ENCODE data around the gene ANAPC1.
"Not testable (repeated sequence)": the region's sequence is repeated elsewhere in the genome, so short reads cannot be mapped to it uniquely, and the experiment has no call there.

The ANAPC1 gene, protein sequence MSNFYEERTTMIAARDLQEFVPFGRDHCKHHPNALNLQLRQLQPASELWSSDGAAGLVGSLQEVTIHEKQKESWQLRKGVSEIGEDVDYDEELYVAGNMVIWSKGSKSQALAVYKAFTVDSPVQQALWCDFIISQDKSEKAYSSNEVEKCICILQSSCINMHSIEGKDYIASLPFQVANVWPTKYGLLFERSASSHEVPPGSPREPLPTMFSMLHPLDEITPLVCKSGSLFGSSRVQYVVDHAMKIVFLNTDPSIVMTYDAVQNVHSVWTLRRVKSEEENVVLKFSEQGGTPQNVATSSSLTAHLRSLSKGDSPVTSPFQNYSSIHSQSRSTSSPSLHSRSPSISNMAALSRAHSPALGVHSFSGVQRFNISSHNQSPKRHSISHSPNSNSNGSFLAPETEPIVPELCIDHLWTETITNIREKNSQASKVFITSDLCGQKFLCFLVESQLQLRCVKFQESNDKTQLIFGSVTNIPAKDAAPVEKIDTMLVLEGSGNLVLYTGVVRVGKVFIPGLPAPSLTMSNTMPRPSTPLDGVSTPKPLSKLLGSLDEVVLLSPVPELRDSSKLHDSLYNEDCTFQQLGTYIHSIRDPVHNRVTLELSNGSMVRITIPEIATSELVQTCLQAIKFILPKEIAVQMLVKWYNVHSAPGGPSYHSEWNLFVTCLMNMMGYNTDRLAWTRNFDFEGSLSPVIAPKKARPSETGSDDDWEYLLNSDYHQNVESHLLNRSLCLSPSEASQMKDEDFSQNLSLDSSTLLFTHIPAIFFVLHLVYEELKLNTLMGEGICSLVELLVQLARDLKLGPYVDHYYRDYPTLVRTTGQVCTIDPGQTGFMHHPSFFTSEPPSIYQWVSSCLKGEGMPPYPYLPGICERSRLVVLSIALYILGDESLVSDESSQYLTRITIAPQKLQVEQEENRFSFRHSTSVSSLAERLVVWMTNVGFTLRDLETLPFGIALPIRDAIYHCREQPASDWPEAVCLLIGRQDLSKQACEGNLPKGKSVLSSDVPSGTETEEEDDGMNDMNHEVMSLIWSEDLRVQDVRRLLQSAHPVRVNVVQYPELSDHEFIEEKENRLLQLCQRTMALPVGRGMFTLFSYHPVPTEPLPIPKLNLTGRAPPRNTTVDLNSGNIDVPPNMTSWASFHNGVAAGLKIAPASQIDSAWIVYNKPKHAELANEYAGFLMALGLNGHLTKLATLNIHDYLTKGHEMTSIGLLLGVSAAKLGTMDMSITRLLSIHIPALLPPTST (N-terminal part only)

DNA sequence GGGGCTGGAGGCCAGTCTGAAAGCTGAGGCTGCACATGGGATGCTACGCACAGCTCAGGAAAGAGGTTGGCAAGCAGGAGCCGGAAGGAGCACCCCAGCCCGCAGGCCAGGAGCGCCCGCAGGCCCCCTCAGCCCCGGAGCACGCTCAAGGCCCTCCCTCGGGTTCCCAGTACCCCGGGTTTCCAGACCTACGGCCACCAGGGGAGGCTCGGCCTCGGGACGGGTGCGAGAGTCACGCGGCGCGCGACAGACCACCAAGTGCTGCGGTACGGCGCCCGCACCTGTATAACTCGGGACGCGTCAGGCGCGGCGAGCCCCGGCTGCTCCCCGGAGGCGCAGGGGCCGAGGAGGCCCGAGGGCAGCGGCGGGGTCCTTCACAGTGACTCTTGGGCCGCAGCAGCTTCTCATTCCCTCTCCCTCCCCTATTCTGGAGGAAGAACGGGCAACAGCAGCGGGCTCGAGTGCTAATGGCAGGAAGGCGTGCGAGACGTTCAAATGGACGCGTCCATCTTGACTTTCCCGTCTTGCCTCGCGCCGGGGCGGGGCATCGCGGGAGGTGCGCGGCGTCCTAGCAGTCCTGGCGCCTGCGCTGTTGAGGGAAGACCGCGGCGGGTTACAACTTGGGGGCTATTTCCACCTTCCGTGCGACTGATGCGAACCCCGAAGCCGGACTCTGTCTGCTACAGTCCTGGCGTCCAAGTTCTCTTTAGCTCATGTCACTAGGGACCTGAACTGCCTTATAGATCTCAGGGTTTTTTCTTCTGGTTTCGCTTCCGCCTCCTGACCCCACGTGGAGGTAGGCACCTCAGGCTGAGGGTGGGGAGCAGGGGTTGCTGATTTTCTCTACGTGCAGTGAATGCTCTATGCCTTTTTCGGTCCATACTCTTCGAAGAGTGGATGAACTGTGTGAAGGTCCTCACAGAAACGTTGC lies at the start of gene ANAPC1:
Gene ANAPC1, minus strand, starts transcription at position 533 of the 931 bp plus-strand sequence. CDS start 3,368 bp downstream, outside the sequence.
- peak; percentile 60 to 63 for DNase-seq

DNA sequence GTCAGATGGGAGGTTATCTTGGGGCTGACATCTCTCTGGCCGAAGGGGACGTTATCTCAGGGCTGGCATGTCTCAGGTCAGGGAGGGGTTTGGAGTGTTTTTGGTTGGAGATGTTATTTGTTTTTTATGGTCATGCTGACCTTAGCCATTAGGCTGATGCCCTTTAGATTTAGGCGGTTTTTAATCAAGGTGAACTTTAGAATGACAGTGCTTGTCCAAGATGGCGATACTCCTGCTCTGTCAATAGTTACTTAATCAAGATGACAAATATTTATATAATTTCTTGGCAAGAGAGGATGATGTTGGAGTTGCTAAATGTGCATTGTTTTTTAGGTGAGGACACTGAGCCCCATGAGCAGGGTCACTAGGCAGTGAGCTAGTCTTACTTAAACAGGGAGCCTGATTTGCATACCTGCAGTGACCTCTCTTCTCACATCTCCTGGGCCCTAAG lies 48.9 kb upstream of the ANAPC1 start:
- no peak for DNase-seq

DNA sequence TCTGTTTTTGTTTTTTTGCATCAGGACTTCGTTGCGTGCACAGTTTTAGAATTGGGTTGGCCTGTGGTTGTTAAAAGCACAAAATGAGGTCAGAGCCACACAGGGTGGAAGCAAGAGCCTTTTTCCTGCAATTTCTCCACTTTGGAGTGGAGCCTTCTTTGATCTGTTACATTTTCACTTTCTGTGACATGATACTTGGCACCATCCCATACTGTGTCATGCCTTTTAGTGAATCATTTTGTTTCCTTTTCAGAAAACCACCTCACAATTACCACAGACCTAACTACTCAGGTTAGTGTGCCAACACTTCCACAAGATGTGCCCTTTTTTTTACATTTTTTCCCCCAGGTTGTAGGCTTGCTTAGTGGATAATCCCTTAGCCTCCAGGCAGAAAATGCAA lies 46.9 kb upstream of the ANAPC1 start:
- DNase-seq, result no peak

DNA sequence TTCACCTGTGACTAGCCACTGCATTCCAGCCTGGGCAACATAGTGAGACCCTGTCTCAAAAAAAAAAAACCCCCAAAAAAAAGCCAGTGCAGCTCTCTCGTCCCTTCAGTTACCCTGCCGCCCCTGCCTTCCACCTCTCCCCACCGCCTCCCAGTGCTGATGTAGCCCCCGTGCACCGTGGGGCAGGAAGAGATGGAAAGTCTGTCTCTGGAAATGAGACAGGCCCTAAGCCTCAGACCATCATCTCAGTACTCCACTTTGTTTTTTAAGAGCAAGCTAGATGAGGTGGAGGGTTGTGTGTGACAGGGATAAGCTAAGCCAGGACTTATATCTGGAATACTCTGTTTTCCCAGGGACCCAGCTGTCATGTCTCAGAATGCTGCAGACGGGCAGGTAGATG lies 46.4 kb upstream of the ANAPC1 start:
- DNase-seq, result no peak

DNA sequence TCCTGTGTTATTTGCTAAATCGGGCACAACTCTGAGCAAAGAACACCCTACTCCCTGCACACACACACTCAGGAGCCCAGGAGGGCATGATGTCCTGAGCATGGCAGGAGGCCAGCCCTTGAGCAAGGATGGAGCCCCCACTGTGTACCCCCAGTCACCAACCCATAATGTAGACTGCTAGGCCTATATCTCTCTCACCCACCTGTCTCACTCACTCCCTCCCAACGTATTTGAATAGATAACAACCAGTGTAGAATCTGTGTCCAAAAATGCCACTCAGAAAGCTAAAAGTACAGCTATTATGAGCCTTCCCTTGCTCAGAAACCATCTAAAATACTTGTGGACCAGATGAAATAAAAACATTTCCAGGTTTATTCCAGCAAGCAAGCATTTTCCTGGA lies 43.7 kb upstream of the ANAPC1 start:
- no peak for DNase-seq

DNA sequence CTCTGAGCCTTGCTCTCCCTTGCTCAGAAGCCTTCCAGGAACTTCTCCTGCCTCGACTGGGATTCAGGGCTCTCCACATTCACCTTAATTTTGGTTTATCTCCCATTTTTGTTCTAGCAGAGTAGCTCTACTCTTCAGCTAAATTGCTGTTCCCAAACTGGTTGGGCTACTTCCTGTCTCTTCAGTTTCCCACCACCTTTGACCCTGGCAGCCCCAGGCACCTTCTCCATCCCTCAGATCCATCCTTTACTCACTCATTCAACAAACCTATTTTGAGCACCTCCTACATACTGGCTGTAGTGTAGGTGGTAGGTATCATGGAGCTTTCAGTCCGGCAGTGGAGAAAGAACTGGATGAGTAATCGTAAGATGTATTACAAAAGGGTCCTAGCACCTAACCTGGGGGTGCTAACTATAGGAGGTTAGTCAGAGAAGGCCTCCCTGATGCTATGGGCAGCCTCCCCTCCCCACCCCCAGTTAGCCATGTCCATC lies 40.7 kb upstream of the ANAPC1 start:
- no peak for DNase-seq

DNA sequence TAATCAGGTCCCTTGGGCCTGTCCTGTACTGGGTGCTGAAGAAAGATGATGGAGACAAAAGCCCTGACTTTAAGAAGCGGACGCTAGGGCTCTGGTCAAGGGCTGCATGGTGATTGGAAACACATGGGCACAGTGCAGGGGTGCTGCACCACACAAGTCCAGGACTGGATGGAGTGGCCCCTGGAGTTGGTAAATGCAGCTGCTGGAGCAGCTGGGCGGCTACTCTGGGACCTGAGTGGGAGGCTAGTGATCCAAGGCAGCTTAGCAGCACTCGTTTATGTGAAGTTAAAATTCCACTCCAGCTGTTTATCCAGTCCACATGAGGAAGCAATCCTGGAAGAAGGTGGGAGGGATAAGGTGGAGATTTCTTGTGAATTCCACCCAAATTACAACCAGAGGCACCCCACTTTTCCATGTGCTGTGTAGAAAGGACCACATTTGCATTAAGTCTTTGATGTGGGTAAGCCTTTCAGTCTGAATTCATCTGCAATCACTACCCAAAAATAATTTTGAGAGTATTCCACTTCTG lies 39.3 kb upstream of the ANAPC1 start:
- no peak for DNase-seq

DNA sequence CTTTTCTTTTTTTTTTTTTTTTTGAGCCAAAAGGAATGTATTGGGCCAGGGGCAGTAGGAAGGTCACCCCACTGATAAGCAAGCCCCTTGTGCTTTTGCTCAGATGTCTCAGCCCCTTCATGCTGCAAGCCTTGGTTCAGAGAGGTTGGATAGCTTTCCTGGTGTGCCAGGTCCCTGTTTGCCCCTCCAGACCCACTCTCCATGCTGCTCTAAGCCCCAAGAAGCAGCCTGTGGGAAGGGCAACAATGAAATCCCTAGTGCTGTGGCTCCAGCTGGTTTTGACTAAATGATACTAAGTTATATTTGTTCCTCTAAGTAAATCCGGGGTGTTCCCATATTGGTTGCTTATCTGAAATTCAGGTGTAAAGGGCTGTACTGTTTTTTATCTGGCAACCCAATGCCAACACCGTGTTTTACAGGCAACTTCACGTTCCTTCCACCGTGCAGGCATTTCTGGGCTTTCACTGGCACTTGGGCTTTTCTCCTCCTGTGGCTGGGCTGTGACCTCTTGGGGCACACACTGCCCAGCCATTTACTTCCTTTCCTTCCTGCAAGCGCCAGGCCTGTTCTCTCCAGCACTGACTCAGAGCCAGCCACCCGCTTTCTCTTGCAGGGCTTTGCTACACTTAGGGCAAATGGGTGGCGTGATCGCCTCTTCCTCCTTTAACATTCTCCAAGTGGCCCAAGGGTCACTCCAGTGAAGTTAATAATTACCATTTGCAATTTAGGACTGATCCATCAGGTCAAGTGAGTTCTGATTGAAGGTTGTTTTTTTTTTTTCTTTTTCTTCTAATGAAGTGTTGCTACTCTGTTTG lies 36.0 kb upstream of the ANAPC1 start:
- no peak for DNase-seq

DNA sequence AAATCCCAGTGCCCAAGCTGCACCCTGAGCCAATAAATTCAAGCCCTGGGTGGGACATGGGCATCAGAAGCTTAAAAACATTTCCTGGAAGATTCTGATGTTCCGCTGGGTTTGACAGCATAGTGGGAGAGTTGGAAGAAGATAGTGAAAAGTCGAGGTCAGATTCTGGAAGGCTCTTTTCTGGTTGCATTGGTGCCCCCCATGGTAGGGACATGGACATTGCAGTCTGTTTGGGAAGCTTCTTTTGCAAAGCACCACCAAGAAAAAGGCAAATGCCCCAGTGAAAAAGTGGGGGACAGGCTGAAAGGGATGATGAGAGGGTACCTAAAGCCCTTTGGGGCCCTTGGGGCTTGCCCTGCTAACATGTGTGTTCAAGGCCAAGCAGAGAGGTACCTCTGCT lies 35.4 kb upstream of the ANAPC1 start:
- no peak for DNase-seq

DNA sequence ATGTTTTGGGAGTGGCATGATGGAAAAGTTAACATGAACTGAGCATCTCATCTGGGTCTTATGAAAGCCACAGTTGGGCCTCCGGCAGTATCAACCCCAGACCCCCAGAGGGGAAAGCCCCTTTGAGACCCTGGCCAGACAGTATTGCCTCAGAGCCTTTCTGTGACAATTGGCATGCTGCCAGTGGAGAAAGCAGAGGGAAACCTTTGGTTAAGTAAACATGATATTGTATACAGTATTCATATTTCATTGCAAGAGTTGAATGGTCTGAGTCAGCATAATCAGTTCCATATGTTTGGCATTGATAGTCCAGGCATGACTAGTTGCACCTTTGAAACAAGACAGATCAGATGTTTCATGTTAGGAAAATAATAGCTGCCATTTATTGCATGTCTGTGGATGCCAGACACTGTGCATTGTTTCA lies 34.4 kb upstream of the ANAPC1 start:
- DNase-seq, result no peak

DNA sequence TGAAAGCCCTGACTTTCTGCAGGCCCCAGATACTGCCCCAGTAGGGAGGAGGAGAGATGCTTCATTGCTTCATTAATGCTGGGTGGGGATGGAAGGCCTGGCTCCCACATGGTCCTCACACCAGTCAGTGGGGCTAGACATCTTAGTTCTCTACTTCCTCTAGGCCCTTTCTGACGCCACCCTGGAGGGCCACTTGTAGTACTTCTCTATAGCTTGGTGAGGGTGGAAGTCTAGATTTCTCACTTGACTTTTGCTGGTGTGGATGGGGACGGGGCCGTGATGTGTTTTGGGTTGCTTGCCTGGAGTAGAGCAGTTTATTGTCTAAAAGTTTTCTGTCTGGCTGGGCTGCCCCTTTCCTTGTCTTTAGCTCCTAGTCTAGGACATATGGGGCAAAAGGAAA lies 33.1 kb upstream of the ANAPC1 start:
- DNase-seq, result no peak

DNA sequence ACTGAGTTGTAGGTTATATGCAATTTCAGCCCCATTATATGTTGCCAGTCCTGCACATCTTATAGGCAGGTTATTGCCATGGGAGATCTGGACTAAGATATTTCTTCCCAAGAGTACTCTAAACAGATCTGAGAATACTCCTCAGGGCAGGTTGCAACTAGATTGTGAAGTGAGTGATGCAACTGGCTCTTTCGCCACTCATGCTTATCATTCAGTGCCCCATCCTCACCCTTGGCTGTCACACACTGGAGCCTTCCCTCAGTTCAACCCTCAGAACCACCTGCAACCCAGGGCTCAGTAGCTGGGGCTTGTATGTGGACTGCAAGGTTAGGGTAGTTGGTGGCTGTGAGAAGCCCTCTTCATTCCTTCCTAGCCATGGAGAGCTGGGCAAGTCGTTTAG lies 28.6 kb upstream of the ANAPC1 start:
- no peak for DNase-seq

DNA sequence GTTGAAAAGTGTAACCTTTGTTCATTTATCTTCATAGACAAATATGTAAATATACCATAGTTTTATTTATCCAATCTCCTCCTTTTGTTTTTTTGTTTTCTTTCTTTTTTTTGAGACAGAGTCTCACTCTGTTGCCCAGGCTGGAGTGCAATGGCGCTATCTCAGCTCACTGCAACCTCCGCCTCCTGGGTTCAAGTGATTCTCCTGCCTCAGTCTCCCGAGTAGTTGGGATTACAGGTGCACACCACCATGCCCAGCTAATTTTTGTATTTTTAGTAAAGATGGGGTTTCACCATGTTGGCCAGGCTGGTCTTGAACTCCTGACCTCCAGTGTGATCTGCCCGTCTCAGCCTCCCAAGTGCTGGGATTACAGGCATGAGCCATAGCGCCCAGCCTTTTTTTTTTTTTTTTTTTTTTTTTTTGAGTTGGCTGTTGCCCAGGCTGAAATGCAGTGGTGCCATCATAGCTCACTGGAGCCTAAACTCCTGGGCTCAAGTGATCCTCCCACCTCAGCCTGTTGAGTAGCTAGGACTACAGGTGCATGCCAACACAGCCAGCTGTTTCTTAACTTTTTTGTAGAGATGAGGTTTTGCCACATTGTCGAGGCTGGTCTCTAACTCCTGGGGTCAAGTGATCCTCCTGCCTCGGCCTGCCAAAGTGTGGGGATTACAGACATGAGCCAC lies 27.4 kb upstream of the ANAPC1 start:
- not testable (repeated sequence) for DNase-seq

DNA sequence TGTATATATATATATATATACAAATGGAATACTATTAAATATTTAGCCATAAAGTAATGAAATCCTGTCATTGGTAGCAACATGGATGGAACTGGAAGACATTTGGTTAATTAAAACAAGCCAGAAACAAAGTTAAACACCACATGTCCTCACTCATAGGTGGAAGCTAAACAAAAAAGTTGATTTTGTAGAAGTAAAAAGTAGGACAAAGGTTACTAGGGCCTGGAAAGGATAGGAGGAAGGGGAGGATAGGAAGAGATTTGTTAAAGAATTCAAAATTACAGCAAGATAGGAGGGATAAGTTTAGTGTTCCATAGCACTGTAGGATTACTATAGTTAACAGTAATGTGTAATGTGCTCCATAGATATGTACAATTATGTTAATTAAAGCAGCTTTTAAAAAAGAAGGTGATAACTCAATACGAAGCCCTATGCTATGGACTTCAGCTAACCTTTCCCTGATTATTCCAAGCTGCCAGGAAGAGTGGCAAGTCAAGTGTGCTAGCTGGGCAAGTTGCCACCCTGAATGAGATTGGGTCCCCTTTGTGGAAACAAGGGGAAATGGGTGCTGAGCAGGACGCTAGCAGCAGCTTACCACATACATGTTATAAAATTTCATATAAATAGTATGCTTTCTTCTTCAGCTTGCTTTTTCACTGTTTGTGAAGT lies 26.8 kb upstream of the ANAPC1 start:
- no peak for DNase-seq

DNA sequence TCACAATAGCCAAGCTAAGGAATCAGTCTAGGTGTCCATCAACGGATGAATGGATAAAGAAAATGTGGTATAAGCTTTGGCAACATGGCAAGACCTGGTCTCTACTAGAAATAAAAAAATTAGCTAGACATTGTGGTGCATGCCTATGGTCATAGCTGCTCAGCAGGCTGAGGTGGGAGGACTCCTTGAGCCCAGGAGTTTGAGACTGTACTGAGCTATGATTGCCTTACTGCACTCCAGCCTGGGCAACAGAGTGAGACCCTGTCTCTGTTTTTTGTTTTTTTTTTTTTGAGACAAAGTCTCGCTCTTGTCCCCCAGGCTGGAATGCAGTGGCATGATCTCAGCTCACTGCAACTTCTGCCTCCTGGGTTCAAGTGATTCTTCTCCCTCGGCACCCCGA lies 26.0 kb upstream of the ANAPC1 start:
- not testable (repeated sequence) for DNase-seq

DNA sequence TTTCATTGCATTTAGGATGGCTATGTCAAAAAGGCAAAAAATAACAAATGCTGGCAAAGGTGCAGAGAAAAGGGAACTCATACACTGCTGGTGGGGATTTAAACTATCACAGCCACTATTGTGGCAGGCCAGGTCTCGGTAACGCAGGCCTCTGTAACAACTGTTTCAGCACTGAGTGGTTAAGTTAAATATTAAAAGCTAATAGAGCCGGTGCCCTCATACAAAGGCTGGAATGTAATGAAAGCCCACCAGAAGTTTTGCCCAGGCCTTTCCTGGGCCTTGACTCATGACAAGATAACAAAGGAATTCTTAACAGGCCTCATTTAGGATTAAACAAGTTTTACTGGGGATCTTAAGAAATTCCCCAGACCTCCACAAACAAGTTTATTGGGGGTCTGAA lies 25.1 kb upstream of the ANAPC1 start:
- no peak for DNase-seq

DNA sequence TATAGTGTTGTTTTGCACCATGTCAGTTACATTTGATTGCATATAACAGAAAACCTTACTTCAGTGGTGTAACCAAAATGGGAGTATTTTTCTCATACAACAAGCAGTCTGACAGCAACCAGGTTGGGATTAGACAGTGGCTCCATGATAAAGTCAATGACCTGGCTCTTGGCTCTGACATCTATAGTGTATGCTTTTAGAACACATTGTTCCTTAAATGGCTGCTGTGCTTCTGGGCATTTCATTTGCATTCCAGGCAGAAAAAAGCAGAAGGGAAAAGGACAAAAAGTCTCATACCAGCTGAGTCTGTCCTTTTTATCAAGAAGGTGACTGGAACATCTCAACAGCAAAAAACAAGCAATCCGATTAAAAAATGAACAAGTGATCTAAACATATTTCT lies 24.6 kb upstream of the ANAPC1 start:
- no peak for DNase-seq

DNA sequence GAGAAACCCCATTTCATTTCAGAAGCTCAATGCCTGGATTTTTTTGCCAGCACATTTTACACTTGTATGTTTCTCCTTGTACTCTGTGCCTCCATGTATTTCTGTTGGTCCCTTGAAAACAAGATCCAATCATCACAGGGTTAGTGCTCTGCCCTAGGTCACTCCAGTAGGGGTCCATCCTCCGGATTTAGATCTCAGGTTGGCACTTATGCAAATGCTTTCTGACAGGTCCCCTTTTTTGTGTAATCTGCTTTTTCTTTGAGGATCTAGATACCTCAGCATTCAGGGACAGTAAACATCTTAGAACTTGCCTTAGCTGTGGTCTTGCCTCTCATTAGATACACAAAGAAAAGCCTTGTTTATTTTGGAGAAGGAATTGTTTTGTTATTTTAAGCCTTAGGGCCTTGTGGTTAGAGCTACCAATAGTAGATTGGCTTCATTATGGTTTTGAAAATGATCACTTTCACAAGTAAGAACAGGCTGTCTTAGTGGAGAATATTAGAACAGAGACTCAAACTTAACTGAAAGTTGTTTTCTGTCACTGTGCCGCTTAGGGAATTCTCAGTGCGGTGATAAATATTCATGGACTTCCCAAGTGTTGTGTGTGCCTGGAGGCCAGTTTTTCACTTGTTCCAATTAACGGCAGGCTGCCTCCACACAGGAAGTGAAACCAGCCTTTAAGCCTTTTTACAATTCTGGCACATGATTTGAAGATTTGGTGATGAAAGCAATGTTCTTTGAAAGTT lies 22.2 kb upstream of the ANAPC1 start:
- DNase-seq, result no peak

DNA sequence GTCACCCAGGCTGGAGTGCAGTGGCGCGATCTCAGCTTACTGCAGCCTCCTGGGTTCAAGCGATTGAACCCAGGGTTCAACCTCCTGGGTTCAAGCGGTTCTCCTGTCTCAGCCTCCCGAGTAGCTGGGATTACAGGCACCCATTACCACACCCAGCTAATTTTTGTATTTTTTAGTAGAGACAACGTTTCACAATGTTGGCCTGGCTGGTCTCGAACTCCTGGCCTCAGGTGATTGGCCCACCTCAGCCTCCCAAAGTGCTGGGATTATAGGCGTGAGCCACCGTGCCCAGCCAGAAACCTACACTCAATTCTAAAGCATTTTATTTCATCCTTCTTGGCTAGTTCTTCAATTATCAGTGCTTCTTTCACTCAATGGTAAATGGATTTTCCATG lies 21.5 kb upstream of the ANAPC1 start:
- DNase-seq, result not testable (repeated sequence)
